Lower lobe of right lung (tissue), 2 donors: ENCODE measurements around the gene ALKBH5. TPM values are rescaled to one million over a fixed set of nuclear protein-coding genes. Genes with fewer than 3 reads are reported as not detected.
A peak's percentile ranks its signal among the peaks of the same experiment; 100 is the strongest.

Experiments
- ATAC-seq, 2 donors: fragments of 200-7000 bp; cut with Tn5 transposase; one replicate each; pipeline ENCODE4 v1.9.1; 2020 to 2022; ENCODE audit warnings: mild to moderate bottlenecking in 2 of 2, moderate library complexity in 2 of 2
- DNase-seq: peaks from one replicate; pipeline ENCODE4 v3.0.0-alpha.2; 2020
- H3K27ac ChIP-seq: fragments of 200-600 bp; one replicate; pipeline ENCODE4 v1.8.0; 2022
- H3K27me3 ChIP-seq: fragments of 200-600 bp; one replicate; pipeline ENCODE4 v1.8.0; 2022; ENCODE audit warnings: low read depth
- H3K36me3 ChIP-seq: fragments of 200-600 bp; one replicate; pipeline ENCODE4 v1.8.0; 2022; ENCODE audit warnings: mild to moderate bottlenecking
- H3K4me1 ChIP-seq: fragments of 200-600 bp; one replicate; pipeline ENCODE4 v1.8.0; 2022
- H3K4me3 ChIP-seq: fragments of 200-600 bp; one replicate; pipeline ENCODE4 v1.8.0; 2022; ENCODE audit warnings: mild to moderate bottlenecking
- H3K9me3 ChIP-seq: fragments of 200-600 bp; one replicate; pipeline ENCODE4 v1.8.0; 2022
- CTCF ChIP-seq: fragments of 200-600 bp; IDR thresholded peaks from one replicate; pipeline ENCODE4 v1.8.0; 2022; ENCODE audit warnings: antibody characterized with exemption, mild to moderate bottlenecking
- intact Hi-C: fragments of 100-400 bp; cut with DNase I; formaldehyde crosslinking; loops from one replicate; pipeline ENCODE4 v1.11.0; 2022
- total RNA-seq: library from RNA; stranded (reverse); fragmentation: NEBNext Ultra II Directional; extraction: Animal tissue kit (Norgen Biotek cat#: 25700); gene quantifications from one replicate; pipeline ENCODE4 v1.2.1, GENCODE V29; 2021
- donor health status: DM: no; HTN: yes; CAD: no; lungs with severe emphysema.

Gene ALKBH5
- total RNA-seq, 1 donor from 2014 or later = 100 TPM

- H3K4me1 ChIP-seq = peaks cover 34% of the 10 kb centered on the region
- H3K4me3 ChIP-seq = peak overlapping the region; percentile 82
- DNase-seq = no peak
- no peaks in the 10 kb centered on the region for H3K27me3 ChIP-seq
- H3K9me3 ChIP-seq = no peaks in the 10 kb centered on the region
- intact Hi-C loops = no loop called here
- ATAC-seq = peak in 1 of 2 donors; percentile 10
- TF ChIP-seq CTCF = no peak
- H3K36me3 ChIP-seq = peaks cover 4% of the 10 kb centered on the region
- H3K27ac ChIP-seq = peak overlapping the region; percentile 95
These were observed 1.3 kb upstream of the ALKBH5 start for GRCh38 chr17:18182110-18182977.

GRCh38 chr17:18182978-18183333 lies 672 bp upstream of the ALKBH5 start:
- Histone ChIP-seq H3K4me3 (peak overlapping the region; percentile 82), H3K27ac (peak overlapping the region; percentile 95), H3K36me3 (peaks cover 10% of the 10 kb centered on the region), H3K9me3 (no peaks in the 10 kb centered on the region), H3K4me1 (peaks cover 41% of the 10 kb centered on the region), H3K27me3 (no peaks in the 10 kb centered on the region)
- DNase-seq (peak; percentile 93), ATAC-seq (peak; percentile 74 to 79)
- no peak for TF ChIP-seq CTCF
- intact Hi-C loops = no loop called here

GRCh38 chr17:18184143-18185031 lies 759 bp downstream of the ALKBH5 start:
- Histone ChIP-seq H3K9me3 (no peaks in the 10 kb centered on the region), H3K27me3 (no peaks in the 10 kb centered on the region), H3K4me3 (peak overlapping the region; percentile 82), H3K4me1 (peaks cover 55% of the 10 kb centered on the region), H3K36me3 (peaks cover 24% of the 10 kb centered on the region), H3K27ac (peak overlapping the region; percentile 95)
- TF ChIP-seq CTCF = no peak
- DNase-seq (peak; percentile 77), ATAC-seq (peak; percentile 12 to 15)
- intact Hi-C loops = no loop called here

GRCh38 chr17:18185391-18185790 lies 1.8 kb downstream of the ALKBH5 start:
- no peak for TF ChIP-seq CTCF
- intact Hi-C loops = no loop called here
- Histone ChIP-seq H3K27ac (peak overlapping the region; percentile 3), H3K9me3 (no peaks in the 10 kb centered on the region), H3K27me3 (no peaks in the 10 kb centered on the region), H3K4me3 (peak overlapping the region; percentile 82), H3K4me1 (peaks cover 65% of the 10 kb centered on the region), H3K36me3 (peaks cover 30% of the 10 kb centered on the region)
- DNase-seq = no peak
- no peak for ATAC-seq

- peaks cover 71% of the 10 kb centered on the region for H3K4me1 ChIP-seq
These were observed 2.4 kb downstream of the ALKBH5 start for GRCh38 chr17:18185832-18186626.

More at GRCh38 chr17:18185832-18186626, 2.4 kb downstream of the ALKBH5 start:
- Histone ChIP-seq H3K36me3 (peaks cover 30% of the 10 kb centered on the region), H3K27me3 (no peaks in the 10 kb centered on the region), H3K9me3 (no peaks in the 10 kb centered on the region), H3K4me3 (peak overlapping the region; percentile 82), H3K27ac (peak overlapping the region; percentile 3)
- intact Hi-C loops = no loop called here
- DNase-seq = no peak
- no peak for ATAC-seq
- TF ChIP-seq CTCF = no peak
